Muscle layer of colon (tissue), 2 donors: ENCODE measurements around the gene ALK.

ENCODE experiments used
- H3K27ac ChIP-seq: one replicate; pipeline ENCODE4 v1.7.0; 2013; ENCODE audit warnings: low read depth, mild to moderate bottlenecking, low read length, moderate library complexity
- H3K27me3 ChIP-seq, 2 donors: one replicate each; pipeline ENCODE4 v1.7.0; 2013; ENCODE audit warnings: low read length in 2 of 2, mild to moderate bottlenecking in 2 of 2; ENCODE audit not compliant: insufficient read depth in 2 of 2, control insufficient read depth in 1 of 2
- H3K36me3 ChIP-seq: one replicate; pipeline ENCODE4 v1.7.0; 2013; ENCODE audit warnings: mild to moderate bottlenecking, low read length; ENCODE audit not compliant: insufficient read depth
- H3K4me1 ChIP-seq: one replicate; pipeline ENCODE4 v1.7.0; 2013; ENCODE audit warnings: mild to moderate bottlenecking, low read length; ENCODE audit not compliant: insufficient read depth
- H3K4me3 ChIP-seq, 2 donors: one replicate each; pipeline ENCODE4 v1.7.0; 2013; ENCODE audit warnings: low read length in 2 of 2, low read depth in 1 of 2, mild to moderate bottlenecking in 1 of 2, moderate library complexity in 1 of 2
- H3K9ac ChIP-seq: one replicate; pipeline ENCODE4 v1.7.0; 2013; ENCODE audit warnings: low read length
- H3K9me3 ChIP-seq: one replicate; pipeline ENCODE4 v1.7.0; 2013; ENCODE audit warnings: mild to moderate bottlenecking, low read length
- donor health status: abdominal sarcoma.
- donor health status: Adenocarcinoma of cecum.

The ALK gene

GRCh38 chr2:29703336-29703735 lies 218.1 kb downstream of the ALK start:
- H3K9me3 ChIP-seq: no peaks in the 10 kb centered on the region
- no peak overlapping the region for H3K9ac ChIP-seq
- no peak overlapping the region for H3K4me3 ChIP-seq
- no peak overlapping the region for H3K27ac ChIP-seq
- H3K27me3 ChIP-seq: no peaks in the 10 kb centered on the region
- no peaks in the 10 kb centered on the region for H3K4me1 ChIP-seq
- H3K36me3 ChIP-seq: no peaks in the 10 kb centered on the region

GRCh38 chr2:29702276-29702675 lies 219.1 kb downstream of the ALK start:
- Histone ChIP-seq H3K27ac (no peak overlapping the region), H3K4me1 (no peaks in the 10 kb centered on the region), H3K36me3 (no peaks in the 10 kb centered on the region), H3K9ac (no peak overlapping the region), H3K4me3 (no peak overlapping the region), H3K27me3 (no peaks in the 10 kb centered on the region), H3K9me3 (no peaks in the 10 kb centered on the region)

GRCh38 chr2:29700560-29700959 lies 220.8 kb downstream of the ALK start:
- Histone ChIP-seq H3K4me1 (no peaks in the 10 kb centered on the region), H3K27me3 (no peaks in the 10 kb centered on the region), H3K36me3 (no peaks in the 10 kb centered on the region), H3K9ac (no peak overlapping the region), H3K4me3 (no peak overlapping the region), H3K27ac (no peak overlapping the region), H3K9me3 (no peaks in the 10 kb centered on the region)

GRCh38 chr2:29699045-29699444 lies 222.3 kb downstream of the ALK start:
- H3K9ac ChIP-seq: no peak overlapping the region
- H3K4me3 ChIP-seq: no peak overlapping the region
- no peaks in the 10 kb centered on the region for H3K27me3 ChIP-seq
- no peak overlapping the region for H3K27ac ChIP-seq
- H3K36me3 ChIP-seq: no peaks in the 10 kb centered on the region
- no peaks in the 10 kb centered on the region for H3K9me3 ChIP-seq
- no peaks in the 10 kb centered on the region for H3K4me1 ChIP-seq

- Histone ChIP-seq H3K36me3 (no peaks in the 10 kb centered on the region), H3K9me3 (no peaks in the 10 kb centered on the region), H3K4me1 (no peaks in the 10 kb centered on the region), H3K27ac (no peak overlapping the region), H3K4me3 (no peak overlapping the region), H3K9ac (no peak overlapping the region), H3K27me3 (no peaks in the 10 kb centered on the region)
Measured at GRCh38 chr2:29698216-29698615, 223.2 kb downstream of the ALK start.

- H3K36me3 ChIP-seq: no peaks in the 10 kb centered on the region
- no peaks in the 10 kb centered on the region for H3K27me3 ChIP-seq
- H3K4me1 ChIP-seq: no peaks in the 10 kb centered on the region
- H3K9ac ChIP-seq: no peak overlapping the region
- H3K27ac ChIP-seq: no peak overlapping the region
- no peak overlapping the region for H3K4me3 ChIP-seq
- H3K9me3 ChIP-seq: no peaks in the 10 kb centered on the region
Measured at GRCh38 chr2:29697715-29698114, 223.7 kb downstream of the ALK start.

GRCh38 chr2:29697181-29697580 lies 224.2 kb downstream of the ALK start:
- no peaks in the 10 kb centered on the region for H3K36me3 ChIP-seq
- H3K9me3 ChIP-seq: no peaks in the 10 kb centered on the region
- no peak overlapping the region for H3K4me3 ChIP-seq
- no peak overlapping the region for H3K9ac ChIP-seq
- H3K27ac ChIP-seq: no peak overlapping the region
- H3K4me1 ChIP-seq: no peaks in the 10 kb centered on the region
- H3K27me3 ChIP-seq: no peaks in the 10 kb centered on the region

GRCh38 chr2:29694741-29695140 lies 226.6 kb downstream of the ALK start:
- no peak overlapping the region for H3K4me3 ChIP-seq
- H3K36me3 ChIP-seq: no peaks in the 10 kb centered on the region
- no peaks in the 10 kb centered on the region for H3K9me3 ChIP-seq
- H3K4me1 ChIP-seq: no peaks in the 10 kb centered on the region
- no peak overlapping the region for H3K9ac ChIP-seq
- no peak overlapping the region for H3K27ac ChIP-seq
- no peaks in the 10 kb centered on the region for H3K27me3 ChIP-seq

- H3K4me3 ChIP-seq: no peak overlapping the region
- H3K9ac ChIP-seq: no peak overlapping the region
- no peaks in the 10 kb centered on the region for H3K4me1 ChIP-seq
- H3K27me3 ChIP-seq: no peaks in the 10 kb centered on the region
- no peak overlapping the region for H3K27ac ChIP-seq
- H3K36me3 ChIP-seq: no peaks in the 10 kb centered on the region
- H3K9me3 ChIP-seq: no peaks in the 10 kb centered on the region
Measured at GRCh38 chr2:29691391-29691950, 229.9 kb downstream of the ALK start.

- no peak overlapping the region for H3K27ac ChIP-seq
- no peaks in the 10 kb centered on the region for H3K4me1 ChIP-seq
- no peaks in the 10 kb centered on the region for H3K27me3 ChIP-seq
- no peaks in the 10 kb centered on the region for H3K9me3 ChIP-seq
- no peak overlapping the region for H3K4me3 ChIP-seq
- no peaks in the 10 kb centered on the region for H3K36me3 ChIP-seq
- no peak overlapping the region for H3K9ac ChIP-seq
Measured at GRCh38 chr2:29689666-29690065, 231.7 kb downstream of the ALK start.

GRCh38 chr2:29688429-29688828 lies 233.0 kb downstream of the ALK start:
- Histone ChIP-seq H3K27ac (no peak overlapping the region), H3K9me3 (no peaks in the 10 kb centered on the region), H3K27me3 (no peaks in the 10 kb centered on the region), H3K4me3 (no peak overlapping the region), H3K4me1 (no peaks in the 10 kb centered on the region), H3K36me3 (no peaks in the 10 kb centered on the region), H3K9ac (no peak overlapping the region)

GRCh38 chr2:29687121-29687520 lies 234.3 kb downstream of the ALK start:
- no peaks in the 10 kb centered on the region for H3K4me1 ChIP-seq
- no peaks in the 10 kb centered on the region for H3K27me3 ChIP-seq
- no peak overlapping the region for H3K4me3 ChIP-seq
- H3K9ac ChIP-seq: no peak overlapping the region
- H3K27ac ChIP-seq: no peak overlapping the region
- H3K9me3 ChIP-seq: no peaks in the 10 kb centered on the region
- H3K36me3 ChIP-seq: no peaks in the 10 kb centered on the region
